Activated CD4-positive, CD25-positive, alpha-beta regulatory T cell treated with anti-CD3 and anti-CD28 coated beads, Interleukin-2, amount 50 U/mL, for 16 hours (primary cell): ENCODE results near the gene ZWINT.
A peak's percentile ranks its signal among the peaks of the same experiment; 100 is the strongest.

Experiments used
- DNase-seq: peaks from one replicate; pipeline ENCODE4 v3.0.0-alpha.2; 2020; ENCODE audit warnings: low read depth, low spot score

ZWINT gene, protein sequence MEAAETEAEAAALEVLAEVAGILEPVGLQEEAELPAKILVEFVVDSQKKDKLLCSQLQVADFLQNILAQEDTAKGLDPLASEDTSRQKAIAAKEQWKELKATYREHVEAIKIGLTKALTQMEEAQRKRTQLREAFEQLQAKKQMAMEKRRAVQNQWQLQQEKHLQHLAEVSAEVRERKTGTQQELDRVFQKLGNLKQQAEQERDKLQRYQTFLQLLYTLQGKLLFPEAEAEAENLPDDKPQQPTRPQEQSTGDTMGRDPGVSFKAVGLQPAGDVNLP

GRCh38 chr10:56360967-56361612 lies at the start of gene ZWINT:
Gene ZWINT, minus strand, starts transcription at chr10:56361259. Its CDS starts 23 bp downstream, at chr10:56361236.
- peak; percentile 90 for DNase-seq

- DNase-seq: no peak
Observed at GRCh38 chr10:56383806-56384205, 22.7 kb upstream of the ZWINT start.

DNA sequence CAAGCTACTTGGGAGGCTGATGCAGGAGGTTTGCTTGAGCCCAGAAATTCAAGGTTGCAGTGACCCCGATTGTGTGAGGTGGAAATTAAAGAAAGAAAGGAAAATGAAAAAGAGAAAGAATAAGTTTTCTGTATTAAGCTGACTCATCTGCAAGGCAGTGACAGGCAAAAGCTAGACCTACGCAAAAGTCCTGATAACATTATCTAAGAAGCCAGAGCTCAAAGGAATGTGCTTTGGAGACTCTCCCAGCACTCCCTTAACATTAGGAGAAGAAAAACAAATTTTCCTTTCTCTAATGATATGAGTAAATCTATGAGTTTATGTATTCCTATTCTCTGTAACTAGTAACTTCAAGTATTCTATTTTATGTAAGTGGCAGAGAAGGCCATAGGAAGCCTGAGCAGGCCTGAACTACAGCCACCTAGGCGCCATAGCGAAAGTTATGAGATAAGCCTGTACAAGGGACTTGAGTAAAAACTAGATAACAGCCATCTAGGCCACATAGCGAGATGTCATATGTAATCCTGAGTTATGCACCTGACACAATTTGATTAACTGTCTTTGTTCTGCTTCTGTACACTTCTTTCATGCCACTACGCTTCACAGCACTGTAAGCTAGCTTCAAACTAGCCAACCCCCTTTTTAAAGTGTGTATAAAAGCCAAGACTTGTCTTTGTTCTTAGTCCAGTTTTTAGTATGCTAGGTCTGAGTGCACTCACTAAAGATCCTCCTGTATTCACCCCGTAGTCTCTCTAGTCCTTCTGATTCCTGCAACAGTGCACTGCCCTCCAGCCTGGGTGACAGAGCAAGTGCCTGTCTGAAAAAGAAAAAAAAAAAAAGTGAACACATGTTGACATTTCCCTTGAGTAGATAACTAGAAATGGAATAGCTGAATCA lies 9.4 kb upstream of the ZWINT start:
- no peak for DNase-seq

DNA sequence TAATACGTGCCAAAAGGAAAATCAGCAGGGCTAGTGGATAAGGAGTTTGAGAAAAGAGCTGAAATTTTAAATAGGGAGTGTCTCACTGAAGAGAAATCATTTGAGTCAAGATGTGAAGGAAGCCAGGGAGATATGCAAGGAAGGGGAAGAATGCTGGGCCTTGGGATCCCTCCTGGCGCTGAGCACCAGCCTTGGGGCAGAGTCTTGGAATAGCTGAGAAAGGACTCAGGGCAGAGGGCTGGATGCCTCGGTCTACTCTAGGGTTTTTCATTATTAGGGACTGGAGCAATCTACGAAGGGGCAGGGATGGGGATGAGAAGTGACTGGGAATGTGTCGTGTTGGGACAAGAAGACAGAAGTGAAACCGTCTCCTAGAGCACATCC lies 484 bp downstream of the ZWINT start:
- no peak for DNase-seq

GRCh38 chr10:56359837-56360236 lies 1.2 kb downstream of the ZWINT start:
- no peak for DNase-seq

GRCh38 chr10:56357018-56357417 lies 4.0 kb downstream of the ZWINT start:
- no peak for DNase-seq

- DNase-seq: no peak
Observed at GRCh38 chr10:56351909-56352630, 9.0 kb downstream of the ZWINT start.

DNA sequence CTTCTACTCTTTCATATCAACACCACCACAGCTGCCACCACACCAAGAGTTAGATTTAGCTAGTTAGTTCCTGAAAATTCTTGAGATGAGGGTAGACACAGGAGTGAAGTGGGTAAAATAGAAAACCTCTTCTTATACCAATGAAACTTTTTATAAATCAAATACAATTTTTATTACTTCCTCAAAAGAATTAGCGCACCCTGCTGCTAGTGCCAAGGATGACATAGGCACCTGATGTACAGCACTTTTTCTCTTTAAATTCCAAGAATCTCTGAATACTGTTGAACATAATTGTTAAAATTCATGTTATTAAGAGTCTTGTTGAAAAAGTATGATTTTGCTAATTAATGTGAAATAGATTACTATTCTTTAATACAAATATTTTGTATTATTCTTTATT lies 11.4 kb downstream of the ZWINT start:
- DNase-seq: no peak

- DNase-seq: no peak
Observed at GRCh38 chr10:56348101-56348500, 13.0 kb downstream of the ZWINT start.

- DNase-seq: no peak
Observed at GRCh38 chr10:56346845-56347415, 14.1 kb downstream of the ZWINT start.

DNA sequence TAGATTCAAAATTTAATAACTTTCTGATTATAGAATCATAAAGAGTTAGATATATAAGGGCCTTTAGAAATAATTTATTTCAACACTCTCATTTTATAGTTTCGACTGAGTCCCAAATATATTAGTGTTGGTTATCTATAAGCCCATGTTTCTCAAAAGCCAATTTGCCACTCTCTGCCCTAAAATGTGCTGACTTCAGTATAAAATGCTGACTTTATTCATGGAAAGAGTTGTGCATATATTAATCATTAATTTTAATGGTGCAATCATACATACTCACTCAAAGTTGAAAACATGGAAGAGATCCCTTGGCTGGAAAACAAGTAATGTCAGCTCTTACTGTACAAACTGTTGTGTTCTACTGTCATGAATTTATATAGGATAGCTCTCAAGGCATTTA lies 19.4 kb downstream of the ZWINT start:
- no peak for DNase-seq

- no peak for DNase-seq
Observed at GRCh38 chr10:56329961-56330360, 31.1 kb downstream of the ZWINT start.

- no peak for DNase-seq
Observed at GRCh38 chr10:56327118-56327517, 33.9 kb downstream of the ZWINT start.

GRCh38 chr10:56319386-56319785 lies 41.7 kb downstream of the ZWINT start:
- DNase-seq: no peak

DNA sequence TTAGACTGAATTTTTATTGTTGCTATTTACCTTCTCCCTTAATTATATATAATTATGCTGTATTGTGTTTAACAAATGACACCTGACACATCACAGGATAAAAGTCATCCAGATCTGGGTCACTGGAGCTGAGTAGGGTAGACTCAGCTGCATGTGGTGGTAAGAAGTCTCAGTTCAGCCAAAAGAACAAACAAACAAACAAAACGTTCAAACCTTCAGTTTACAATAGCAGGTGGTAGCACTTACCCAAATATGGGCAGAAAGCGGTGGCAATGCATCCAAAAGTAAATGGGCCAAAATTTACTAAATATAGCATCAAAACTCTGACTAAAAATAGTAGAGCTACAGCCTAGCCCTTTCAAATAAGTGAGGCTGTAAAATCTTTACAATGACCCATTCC lies 42.2 kb downstream of the ZWINT start:
- no peak for DNase-seq

GRCh38 chr10:56317603-56318002 lies 43.5 kb downstream of the ZWINT start:
- DNase-seq: no peak

DNA sequence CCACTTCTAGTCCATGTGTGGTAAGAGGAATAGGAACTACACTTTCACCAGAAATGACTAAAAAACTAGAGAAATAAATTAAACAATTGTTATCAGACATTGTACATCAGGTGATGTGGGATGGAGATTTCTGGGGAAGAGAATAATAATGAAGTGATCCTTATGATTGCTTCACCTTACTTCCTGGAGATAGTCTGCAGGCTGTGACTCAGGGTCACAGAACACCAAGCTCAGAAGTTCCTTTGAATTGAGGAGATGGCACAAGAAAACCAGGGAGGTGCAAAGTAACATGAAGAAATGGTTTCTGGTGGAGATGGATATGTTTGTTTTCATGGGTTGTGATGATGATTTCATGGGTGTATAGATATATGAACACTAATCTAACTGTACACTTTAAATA lies 44.5 kb downstream of the ZWINT start:
- DNase-seq: no peak
